ENCODE data around the gene ZNF609.

ZNF609 gene

GRCh38 chr15:64731805-64732151, 271.4 kb downstream of the ZNF609 start:
- DNase-seq (ENCODE audit: low read depth): no peak

GRCh38 chr15:64732156-64732860, 271.9 kb downstream of the ZNF609 start:
- no peak for DNase-seq (ENCODE audit: low read depth)
